Measurements from ENCODE around the gene AGMO.

- TF ChIP-seq POLR2A (IDR thresholded peaks at IDR 0.05): no peak
- TF ChIP-seq, protein P1, sequence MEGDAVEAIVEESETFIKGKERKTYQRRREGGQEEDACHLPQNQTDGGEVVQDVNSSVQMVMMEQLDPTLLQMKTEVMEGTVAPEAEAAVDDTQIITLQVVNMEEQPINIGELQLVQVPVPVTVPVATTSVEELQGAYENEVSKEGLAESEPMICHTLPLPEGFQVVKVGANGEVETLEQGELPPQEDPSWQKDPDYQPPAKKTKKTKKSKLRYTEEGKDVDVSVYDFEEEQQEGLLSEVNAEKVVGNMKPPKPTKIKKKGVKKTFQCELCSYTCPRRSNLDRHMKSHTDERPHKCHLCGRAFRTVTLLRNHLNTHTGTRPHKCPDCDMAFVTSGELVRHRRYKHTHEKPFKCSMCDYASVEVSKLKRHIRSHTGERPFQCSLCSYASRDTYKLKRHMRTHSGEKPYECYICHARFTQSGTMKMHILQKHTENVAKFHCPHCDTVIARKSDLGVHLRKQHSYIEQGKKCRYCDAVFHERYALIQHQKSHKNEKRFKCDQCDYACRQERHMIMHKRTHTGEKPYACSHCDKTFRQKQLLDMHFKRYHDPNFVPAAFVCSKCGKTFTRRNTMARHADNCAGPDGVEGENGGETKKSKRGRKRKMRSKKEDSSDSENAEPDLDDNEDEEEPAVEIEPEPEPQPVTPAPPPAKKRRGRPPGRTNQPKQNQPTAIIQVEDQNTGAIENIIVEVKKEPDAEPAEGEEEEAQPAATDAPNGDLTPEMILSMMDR (IDR thresholded peaks at IDR 0.05): no peak
These were observed 193.9 kb downstream of the AGMO start for GRCh38 chr7:15367897-15368296.
